Fibroblast of mammary gland (primary cell): ENCODE measurements around the gene VSIG10.

ENCODE experiments used
- DNase-seq: peaks from one replicate; pipeline ENCODE4 v3.0.0-alpha.2; 2010; ENCODE audit warnings: low read depth
- H3K4me3 ChIP-seq: 2 replicates; pipeline ENCODE4 v1.5.1; 2011; ENCODE audit warnings: low read depth, mild to moderate bottlenecking, low read length, moderate library complexity; ENCODE audit not compliant: control insufficient read depth
- CTCF ChIP-seq: conservative IDR thresholded peaks from 2 replicates; pipeline ENCODE4 v1.5.1; 2011; ENCODE audit warnings: low read depth, low read length, inconsistent platforms; ENCODE audit not compliant: control insufficient read depth, insufficient read depth

Gene VSIG10

GRCh38 chr12:118103601-118104382, at the start of gene VSIG10:
VSIG10 (minus strand) TSS chr12:118104011; CDS start chr12:118103671, 340 bp downstream.
- no peak for TF ChIP-seq CTCF
- H3K4me3 ChIP-seq, result peak within 1 kb of the TSS; percentile 64
- DNase-seq, result peak; percentile 51

GRCh38 chr12:118151755-118152154, 47.9 kb upstream of the VSIG10 start:
- TF ChIP-seq CTCF, result no peak
- no peak for DNase-seq

GRCh38 chr12:118150625-118151024, 46.8 kb upstream of the VSIG10 start:
- no peak for DNase-seq
- no peak overlapping the region for H3K4me3 ChIP-seq
- no peak for TF ChIP-seq CTCF

More at GRCh38 chr12:118151755-118152154, 47.9 kb upstream of the VSIG10 start:
- no peak overlapping the region for H3K4me3 ChIP-seq

GRCh38 chr12:118148287-118148686, 44.5 kb upstream of the VSIG10 start:
- TF ChIP-seq CTCF, result no peak
- H3K4me3 ChIP-seq, result no peak overlapping the region
- no peak for DNase-seq

GRCh38 chr12:118145798-118146156, 42.0 kb upstream of the VSIG10 start:
- no peak for DNase-seq
- TF ChIP-seq CTCF, result no peak
- no peak overlapping the region for H3K4me3 ChIP-seq

GRCh38 chr12:118145113-118145797, 41.4 kb upstream of the VSIG10 start:
- no peak overlapping the region for H3K4me3 ChIP-seq
- no peak for TF ChIP-seq CTCF
- no peak for DNase-seq

GRCh38 chr12:118144499-118144898, 40.7 kb upstream of the VSIG10 start:
- no peak for DNase-seq
- TF ChIP-seq CTCF, result no peak
- no peak overlapping the region for H3K4me3 ChIP-seq
